GM19463 (cell line): ENCODE results near the gene OXNAD1.
A peak's percentile ranks its signal among the peaks of the same experiment; 100 is the strongest.

Source experiments
- ATAC-seq: cut with Tn5 transposase; IDR thresholded peaks from one replicate; pipeline ENCODE4 v1.9.1; 2021; ENCODE audit warnings: mild to moderate bottlenecking, moderate library complexity; ENCODE audit not compliant: unreplicated experiment

The OXNAD1 gene

GRCh38 chr3:16264708-16265454, at the start of gene OXNAD1, which contains the start of gene DPH3:
Gene OXNAD1, plus strand, starts transcription at chr3:16265212. Its CDS starts 5,741 bp downstream, at chr3:16270953.
Gene DPH3, minus strand, starts transcription at chr3:16264943. Its CDS starts 67 bp downstream, at chr3:16264876.
- ATAC-seq: peak; percentile 98

- ATAC-seq: no peak
Observed at GRCh38 chr3:16216373-16216935, 48.6 kb upstream of the OXNAD1 start.

- ATAC-seq: no peak
Observed at GRCh38 chr3:16219777-16220176, 45.2 kb upstream of the OXNAD1 start.

DNA sequence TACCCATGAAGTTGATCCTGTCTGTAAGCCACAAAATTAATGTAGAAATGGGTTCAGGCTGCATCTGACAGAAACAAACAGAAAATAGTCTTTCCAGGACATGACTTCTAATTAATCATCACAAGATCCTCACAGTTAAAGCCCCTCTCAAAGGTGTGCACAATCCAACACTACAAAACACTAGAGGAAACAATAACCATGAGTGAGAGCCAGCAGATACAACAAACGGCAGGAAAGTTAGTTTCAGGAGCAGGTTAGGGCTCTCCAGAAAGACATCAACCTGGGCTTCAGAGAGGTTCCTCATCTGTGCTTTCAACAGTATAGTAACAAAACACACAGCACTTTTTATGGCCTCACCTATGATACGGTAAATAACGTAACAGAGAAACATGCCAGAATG, 43.0 kb upstream of the OXNAD1 start:
- ATAC-seq: no peak

DNA sequence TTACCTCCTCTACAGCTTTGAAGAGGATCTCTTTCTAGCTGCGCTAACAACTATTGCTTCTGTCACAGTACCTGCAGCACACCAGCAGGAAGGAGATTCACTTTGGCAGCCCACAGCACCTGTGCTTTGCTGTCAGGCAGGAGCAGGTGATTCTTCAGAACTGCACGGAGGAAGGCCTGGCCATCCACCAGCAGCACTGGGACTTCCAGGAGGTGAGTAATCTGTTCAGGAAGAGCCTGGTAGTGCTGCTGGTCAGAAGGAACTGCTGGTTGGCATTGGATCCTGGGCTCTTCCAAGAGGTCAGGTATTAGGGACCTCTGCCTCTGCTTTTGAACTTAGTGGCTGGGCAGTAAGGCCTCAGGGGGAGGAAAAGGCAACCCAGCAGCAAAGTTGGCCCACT, 42.5 kb upstream of the OXNAD1 start:
- ATAC-seq: no peak

- no peak for ATAC-seq
Observed at GRCh38 chr3:16224325-16224724, 40.7 kb upstream of the OXNAD1 start.

GRCh38 chr3:16227566-16227965, 37.4 kb upstream of the OXNAD1 start:
- no peak for ATAC-seq

DNA sequence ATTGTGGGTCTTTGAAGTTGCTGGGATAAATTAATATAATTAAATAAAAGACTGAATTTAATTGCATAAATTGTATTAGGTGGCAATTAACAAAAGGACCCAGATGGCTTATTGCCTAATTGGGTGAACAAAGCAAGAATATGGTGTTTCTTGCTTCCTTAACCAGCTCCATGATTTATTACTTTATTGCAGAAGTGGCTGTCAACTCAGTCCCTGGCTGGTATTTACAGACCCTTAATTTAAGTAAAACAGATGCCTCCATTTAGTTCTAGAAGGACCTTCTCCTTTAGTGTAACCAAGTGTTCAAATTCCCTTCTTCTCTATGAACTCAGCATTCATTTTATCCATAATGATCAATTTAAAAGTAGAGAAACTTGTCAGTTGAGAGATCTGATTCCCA, 35.3 kb upstream of the OXNAD1 start:
- no peak for ATAC-seq

DNA sequence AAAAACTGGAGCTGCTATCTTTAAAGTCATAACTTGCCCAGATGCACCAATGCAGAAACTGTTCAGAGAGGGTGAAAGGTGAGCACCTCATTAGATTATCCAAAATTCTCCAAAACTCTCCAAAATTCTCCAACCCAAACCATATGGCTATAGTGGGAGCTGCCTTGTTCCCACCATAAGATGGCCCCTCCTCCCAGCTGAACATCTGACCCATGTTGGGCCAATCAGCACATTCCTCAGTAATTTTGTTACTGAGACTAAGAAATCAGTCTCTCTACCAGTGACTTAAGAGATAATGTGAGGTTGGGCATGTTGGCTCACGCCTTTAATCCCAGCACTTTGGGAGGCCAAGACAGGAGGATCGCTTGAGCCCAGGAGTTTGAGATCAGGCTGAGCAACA, 33.0 kb upstream of the OXNAD1 start:
- no peak for ATAC-seq

DNA sequence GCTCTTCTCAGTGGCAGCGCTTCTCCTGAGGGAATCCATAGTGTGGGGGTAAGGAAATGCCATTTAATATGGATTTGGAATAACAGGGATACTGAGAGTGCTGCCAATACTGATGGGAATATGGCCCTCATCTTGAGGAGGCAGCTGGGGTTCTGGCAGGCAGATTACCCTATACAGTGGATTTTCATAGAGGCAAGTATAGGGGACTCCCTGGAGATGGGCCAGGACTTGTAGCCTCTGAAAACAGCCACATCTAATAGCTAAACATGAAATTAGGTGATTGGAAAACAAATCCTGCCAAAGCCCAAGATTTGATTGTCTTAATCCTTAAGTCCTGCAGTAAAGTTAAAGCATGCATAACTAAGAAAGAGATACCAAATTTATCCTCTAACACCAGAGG, 31.2 kb upstream of the OXNAD1 start:
- no peak for ATAC-seq

GRCh38 chr3:16234281-16234680, 30.7 kb upstream of the OXNAD1 start:
- ATAC-seq: no peak

DNA sequence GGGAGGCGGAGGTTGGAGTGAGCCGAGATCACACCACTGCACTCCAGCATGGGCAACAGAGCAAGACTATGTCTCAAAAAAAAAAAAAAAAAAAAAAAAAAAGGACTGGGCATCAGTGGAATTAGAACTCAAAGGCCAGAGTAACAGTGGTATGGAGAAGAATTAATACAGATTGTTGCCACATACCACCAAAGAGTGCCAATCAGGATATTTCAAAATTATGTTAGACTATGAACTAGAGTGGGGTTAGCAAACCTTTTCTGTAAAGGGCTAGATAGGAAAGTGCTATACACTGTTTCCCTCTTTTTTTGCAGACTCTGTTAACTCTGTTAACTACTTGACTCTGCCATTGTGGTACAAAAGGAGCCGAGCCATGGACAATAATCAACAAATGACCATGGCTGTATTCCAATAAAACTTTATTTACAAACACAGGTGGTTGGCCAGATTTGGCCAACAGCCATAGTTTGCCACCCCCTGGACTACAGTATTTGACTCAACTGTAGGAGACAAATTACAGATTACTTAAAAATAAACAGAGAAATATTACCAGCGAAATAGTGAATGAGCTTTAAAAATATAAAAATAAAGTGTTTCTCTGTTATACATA, 28.9 kb upstream of the OXNAD1 start:
- ATAC-seq: no peak

- ATAC-seq: no peak
Observed at GRCh38 chr3:16236856-16237393, 28.1 kb upstream of the OXNAD1 start.

- ATAC-seq: no peak
Observed at GRCh38 chr3:16239086-16239770, 25.8 kb upstream of the OXNAD1 start.

DNA sequence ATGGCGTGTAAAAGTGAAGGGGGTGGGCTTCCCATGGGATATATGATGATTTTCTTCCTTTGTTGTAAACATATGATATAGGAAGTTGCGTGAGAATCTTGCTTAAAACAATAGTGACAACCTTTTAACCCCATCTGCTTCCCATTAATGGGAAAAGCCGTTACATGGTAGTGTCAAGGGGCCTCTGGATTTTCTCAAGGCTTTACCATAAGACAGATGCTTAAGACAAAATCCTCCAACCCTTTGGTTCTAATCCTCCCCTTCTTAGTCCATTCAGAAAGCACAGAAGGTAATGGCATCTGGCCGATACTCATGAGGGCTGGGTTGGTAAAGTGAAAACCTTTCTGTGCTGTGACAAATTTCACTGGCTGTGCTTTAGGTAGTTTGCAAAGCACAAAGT, 25.2 kb upstream of the OXNAD1 start:
- ATAC-seq: no peak

DNA sequence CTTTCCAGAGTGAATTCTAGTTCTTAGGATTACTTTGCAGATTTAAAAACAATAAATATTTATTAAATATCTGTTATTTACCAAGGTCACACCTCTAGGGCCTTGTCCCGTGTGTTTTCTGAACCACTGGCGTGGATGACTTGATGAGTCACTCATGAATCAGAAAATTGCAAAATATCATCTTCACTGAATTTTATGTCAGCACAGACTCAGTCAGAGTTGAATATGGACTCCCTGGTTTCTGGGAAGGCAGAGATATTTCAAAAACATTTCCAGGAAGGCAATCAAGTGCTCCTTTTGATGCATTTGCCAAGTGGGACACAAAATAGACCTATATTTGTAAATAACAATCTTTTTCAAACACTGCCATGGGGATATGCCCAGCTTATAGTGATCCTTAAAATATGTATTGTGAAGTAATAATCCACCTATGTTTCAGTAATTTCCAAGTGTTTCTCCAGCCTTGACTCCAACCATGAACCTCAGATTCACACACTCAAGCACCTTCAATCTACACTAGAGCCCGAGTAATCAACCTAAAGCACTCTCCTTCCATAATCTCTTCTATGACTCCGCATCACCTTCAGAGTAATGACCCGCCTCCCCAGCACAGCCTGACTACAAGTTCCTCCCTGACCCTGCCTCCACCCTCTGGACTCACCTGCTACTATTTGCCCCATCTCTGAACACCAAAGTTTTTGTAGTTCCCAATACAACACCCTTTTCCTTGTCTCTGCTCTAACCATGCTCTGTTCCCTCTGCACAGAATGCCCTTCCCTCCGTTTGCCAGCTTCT, 24.6 kb upstream of the OXNAD1 start:
- no peak for ATAC-seq

- ATAC-seq: no peak
Observed at GRCh38 chr3:16241225-16241624, 23.8 kb upstream of the OXNAD1 start.

DNA sequence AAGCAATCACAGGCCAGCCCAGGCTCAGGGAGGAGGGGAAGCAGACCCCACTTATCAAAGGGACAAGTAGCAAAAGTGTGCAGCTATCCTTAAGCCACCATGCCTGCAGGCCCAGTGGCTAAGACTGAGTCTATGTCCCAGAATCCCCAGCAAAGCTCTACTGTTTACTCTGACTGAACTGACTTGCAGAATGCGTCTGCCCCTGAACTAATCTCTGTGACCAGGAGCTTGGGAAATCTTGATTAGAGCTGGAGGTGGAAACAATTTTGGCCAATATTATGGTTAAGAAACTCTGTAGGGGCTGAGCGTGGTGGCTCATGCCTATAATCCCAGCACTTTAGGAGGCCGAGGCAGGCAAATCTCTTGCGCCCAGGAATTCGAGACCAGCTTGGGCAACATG, 22.8 kb upstream of the OXNAD1 start:
- ATAC-seq: no peak

- no peak for ATAC-seq
Observed at GRCh38 chr3:16243706-16244490, 21.1 kb upstream of the OXNAD1 start.

DNA sequence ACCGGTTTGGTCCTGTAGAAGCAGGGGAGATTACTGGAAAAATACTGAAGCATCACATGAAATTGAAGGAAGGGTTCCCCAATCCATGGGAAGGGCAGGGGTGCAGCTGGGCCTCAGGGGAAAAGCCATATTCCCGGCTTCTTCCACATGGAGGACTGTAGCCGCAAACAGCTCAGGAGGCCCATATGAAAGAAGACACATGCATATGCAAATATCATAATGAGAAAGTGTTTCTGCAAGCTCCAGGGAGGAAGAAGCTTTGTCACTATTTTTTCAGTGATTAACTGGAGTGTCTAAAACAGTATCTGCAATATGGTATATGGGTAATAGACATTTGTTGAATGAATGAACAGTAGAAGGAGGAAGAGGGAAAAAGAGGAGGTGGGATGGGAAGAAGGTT, 19.4 kb upstream of the OXNAD1 start:
- ATAC-seq: no peak
